HepG2 (cell line): ENCODE measurements around the gene NCAPD2. TPM values are rescaled to one million over a fixed set of nuclear protein-coding genes. Genes with fewer than 3 reads are reported as not detected.
A peak's percentile ranks its signal among the peaks of the same experiment; 100 is the strongest.

Experiments
- AFF4 ChIP-seq: sonication (generic); formaldehyde crosslinking; IDR thresholded peaks from 2 replicates; pipeline ENCODE4 v1.4.0; 2020; ENCODE audit warnings: missing genetic modification reagents
- ARID2 ChIP-seq: sonication (generic); formaldehyde crosslinking; IDR thresholded peaks from 2 replicates; pipeline ENCODE4 v1.8.1; 2022; ENCODE audit warnings: mild to moderate bottlenecking, missing genetic modification reagents, borderline replicate concordance
- ATF3 ChIP-seq: sonication (generic); formaldehyde crosslinking; IDR thresholded peaks from 2 replicates; pipeline ENCODE4 v1.4.0; 2020; ENCODE audit warnings: missing genetic modification reagents
- GRHL1 ChIP-seq: sonication (generic); formaldehyde crosslinking; conservative IDR thresholded peaks from 2 replicates; pipeline ENCODE4 v1.8.0; 2022; ENCODE audit warnings: missing genetic modification reagents
- GTF2F1 ChIP-seq: fragments of 150-350 bp; IDR thresholded peaks from 2 replicates; pipeline ENCODE4 v1.6.1; 2014; ENCODE audit warnings: low read length
- MAX ChIP-seq: IDR thresholded peaks from 2 replicates; pipeline ENCODE4 v1.6.1; 2012; ENCODE audit warnings: inconsistent platforms
- PATZ1 ChIP-seq: sonication (generic); formaldehyde crosslinking; IDR thresholded peaks from 2 replicates; pipeline ENCODE4 v1.4.0; 2020; ENCODE audit warnings: missing genetic modification reagents
- POLR2AphosphoS2 ChIP-seq: IDR thresholded peaks from 2 replicates; pipeline ENCODE4 v1.6.1; 2011; ENCODE audit warnings: low read depth, low read length, improper control_type of control experiment
- RELA ChIP-seq: sonication (generic); formaldehyde crosslinking; IDR thresholded peaks from 2 replicates; pipeline ENCODE4 v1.4.0; 2020; ENCODE audit warnings: missing genetic modification reagents
- SAP130 ChIP-seq: IDR thresholded peaks from 2 replicates; pipeline ENCODE4 v1.6.1; 2016; ENCODE audit warnings: low read depth
- SATB2 ChIP-seq: sonication (generic); formaldehyde crosslinking; IDR thresholded peaks from 2 replicates; pipeline ENCODE4 v1.5.0; 2020; ENCODE audit warnings: missing genetic modification reagents
- SIN3A ChIP-seq: IDR thresholded peaks from 2 replicates; pipeline ENCODE4 v1.6.1; 2011; ENCODE audit warnings: low read depth, mild to moderate bottlenecking, control low read depth, low read length, borderline replicate concordance
- TCF7 ChIP-seq: sonication (generic); IDR thresholded peaks from 2 replicates; pipeline ENCODE4 v1.6.1; 2016; ENCODE audit warnings: antibody characterized with exemption, low read depth
- TRIM24 ChIP-seq: sonication (generic); formaldehyde crosslinking; IDR thresholded peaks from 2 replicates; pipeline ENCODE4 v1.8.0; 2022; ENCODE audit warnings: mild to moderate bottlenecking, missing genetic modification reagents
- ZBED4 ChIP-seq: sonication (generic); formaldehyde crosslinking; IDR thresholded peaks from 2 replicates; pipeline ENCODE4 v1.4.0; 2020; ENCODE audit warnings: missing genetic modification reagents, borderline replicate concordance
- ZC3H13 ChIP-seq: sonication (generic); formaldehyde crosslinking; IDR thresholded peaks from 2 replicates; pipeline ENCODE4 v1.8.1; 2023; ENCODE audit warnings: mild to moderate bottlenecking, missing genetic modification reagents, moderate library complexity
- polyA plus RNA-seq, 8 experiments: library from polyadenylated mRNA; depleted of rRNA in 3 of 8; stranded (reverse) in 7 of 8; unstranded in 1 of 8; fragments of >200 nt; fragmentation: Illumina TruSeq in 4 of 8; extraction: Trizol in 4 of 8; gene quantifications; 2 replicates each; pipeline versions ENCODE4 v1.2.1 to v1.2.3, GENCODE V29; 2011 to 2016; ENCODE audit warnings: low read depth in 4 of 8, missing spikeins in 1 of 8, mixed read lengths in 1 of 8; ENCODE audit not compliant: insufficient read depth in 1 of 8
- total RNA-seq, 5 experiments: library from RNA; depleted of rRNA; stranded (reverse); fragments of >200 nt; fragmentation: Illumina TruSeq; extraction: Trizol; gene quantifications; 2 replicates each; pipeline ENCODE4 v1.2.3, GENCODE V29; 2016; ENCODE audit warnings: low read depth in 1 of 5

The NCAPD2 gene
- total and polyA plus RNA-seq, 2 of the 13 experiments (the other 11 are each of a cell fraction or from before 2014, with no cell fraction given) = 51.1 to 65.6 TPM

GRCh38 chr12:6532051-6532926 is 38.4 kb downstream of the NCAPD2 start (continued):
- TF ChIP-seq SIN3A (peak; percentile 64), ZBED4 (CRISPR knock-in tag) (peak; percentile 19; the same call in 1 of the 2 replicates), ARID2 (peak; percentile 90), PATZ1 (peak; percentile 15; the same call in 1 of the 2 replicates), POLR2AphosphoS2 (no peak), RELA (CRISPR knock-in tag) (no peak), SATB2 (CRISPR knock-in tag) (no peak), ZC3H13 (CRISPR knock-in tag) (peak; percentile 42; the same call in 1 of the 2 replicates), GTF2F1 (no peak), ATF3 (CRISPR knock-in tag) (no peak), TRIM24 (CRISPR knock-in tag) (no peak), AFF4 (CRISPR knock-in tag) (no peak; the same call in 1 of the 2 replicates), MAX (peak; percentile 74), GRHL1 (no peak), SAP130 (CRISPR knock-in tag) (peak; percentile 72), TCF7 (peak; percentile 20; the same call in 1 of the 2 replicates)
